Epithelial cell of esophagus (primary cell): ENCODE data around the gene DISC1.

Experiments
- DNase-seq: peaks from one replicate; pipeline ENCODE4 v3.0.0; 2010; ENCODE audit warnings: low read depth
- H3K4me3 ChIP-seq: 2 replicates; pipeline ENCODE4 v1.5.1; 2011; ENCODE audit warnings: mild to moderate bottlenecking, low read length, control low read depth
- CTCF ChIP-seq: IDR thresholded peaks from 2 replicates; pipeline ENCODE4 v1.5.1; 2011; ENCODE audit warnings: low read depth, mild to moderate bottlenecking, low read length, control low read depth, inconsistent platforms; ENCODE audit not compliant: insufficient read depth; ENCODE audit errors: missing control alignments

DISC1 gene

GRCh38 chr1:232048481-232048880, 421.9 kb downstream of the DISC1 start:
- H3K4me3 ChIP-seq: no peak overlapping the region
- DNase-seq: no peak

GRCh38 chr1:232049335-232049734, 422.7 kb downstream of the DISC1 start:
- no peak for TF ChIP-seq CTCF
- no peak for DNase-seq
- H3K4me3 ChIP-seq: no peak overlapping the region

More at GRCh38 chr1:232048481-232048880, 421.9 kb downstream of the DISC1 start:
- TF ChIP-seq CTCF: no peak

- no peak overlapping the region for H3K4me3 ChIP-seq
- no peak for DNase-seq
- no peak for TF ChIP-seq CTCF
Measured at GRCh38 chr1:232057217-232057895, 430.8 kb downstream of the DISC1 start.

GRCh38 chr1:232057896-232058274, 431.3 kb downstream of the DISC1 start:
- DNase-seq: no peak
- TF ChIP-seq CTCF: no peak
- H3K4me3 ChIP-seq: no peak overlapping the region

- H3K4me3 ChIP-seq: no peak overlapping the region
- DNase-seq: no peak
- no peak for TF ChIP-seq CTCF
Measured at GRCh38 chr1:232059726-232060374, 433.3 kb downstream of the DISC1 start.

GRCh38 chr1:232062967-232063366, 436.4 kb downstream of the DISC1 start:
- no peak overlapping the region for H3K4me3 ChIP-seq
- DNase-seq: no peak
- TF ChIP-seq CTCF: no peak

GRCh38 chr1:232066521-232066920, 439.9 kb downstream of the DISC1 start:
- H3K4me3 ChIP-seq: no peak overlapping the region
- TF ChIP-seq CTCF: no peak
- DNase-seq: no peak
